ENCODE measurements around the gene RBP7. TPM values are rescaled to one million over a fixed set of nuclear protein-coding genes. Genes with fewer than 3 reads are reported as not detected.

RBP7 gene
- total RNA-seq, 1 experiment from 2014 or later, result not detected

Other genes starting within 250 kb of the RBP7 start
- gene CLSTN1, start 173.3 kb upstream of the RBP7 start, total RNA-seq (2014; rRNA removed; shearing (Covaris generic)), result 24.3 and 27.2 TPM in 2 replicates
- gene CTNNBIP1, start 87.0 kb upstream of the RBP7 start, total RNA-seq (2014; rRNA removed; shearing (Covaris generic)), result 8.0 and 18.0 TPM in 2 replicates
- 22.1 and 27.5 TPM in 2 replicates for gene LZIC, start 53.8 kb upstream of the RBP7 start, total RNA-seq (2014; rRNA removed; shearing (Covaris generic))
- 3.0 and 4.4 TPM in 2 replicates for gene NMNAT1, start 53.8 kb upstream of the RBP7 start, total RNA-seq (2014; rRNA removed; shearing (Covaris generic))
- 22.2 and 23.5 TPM in 2 replicates for gene UBE4B, start 35.7 kb downstream of the RBP7 start, total RNA-seq (2014; rRNA removed; shearing (Covaris generic))
- 16.1 and 18.9 TPM in 2 replicates for gene KIF1B, start 213.3 kb downstream of the RBP7 start, total RNA-seq (2014; rRNA removed; shearing (Covaris generic))